Islet precursor cell (in vitro differentiated cells): Measurements from ENCODE around the gene MACROD2.
"Not testable (repeated sequence)": the region's sequence is repeated elsewhere in the genome, so short reads cannot be mapped to it uniquely, and the experiment has no call there.

Experiments used
- DNase-seq: peaks from one replicate; pipeline ENCODE4 v3.0.0-alpha.2; 2018

The MACROD2 gene

GRCh38 chr20:15515691-15516090 is 1520.4 kb downstream of the MACROD2 start:
- no peak for DNase-seq

DNA sequence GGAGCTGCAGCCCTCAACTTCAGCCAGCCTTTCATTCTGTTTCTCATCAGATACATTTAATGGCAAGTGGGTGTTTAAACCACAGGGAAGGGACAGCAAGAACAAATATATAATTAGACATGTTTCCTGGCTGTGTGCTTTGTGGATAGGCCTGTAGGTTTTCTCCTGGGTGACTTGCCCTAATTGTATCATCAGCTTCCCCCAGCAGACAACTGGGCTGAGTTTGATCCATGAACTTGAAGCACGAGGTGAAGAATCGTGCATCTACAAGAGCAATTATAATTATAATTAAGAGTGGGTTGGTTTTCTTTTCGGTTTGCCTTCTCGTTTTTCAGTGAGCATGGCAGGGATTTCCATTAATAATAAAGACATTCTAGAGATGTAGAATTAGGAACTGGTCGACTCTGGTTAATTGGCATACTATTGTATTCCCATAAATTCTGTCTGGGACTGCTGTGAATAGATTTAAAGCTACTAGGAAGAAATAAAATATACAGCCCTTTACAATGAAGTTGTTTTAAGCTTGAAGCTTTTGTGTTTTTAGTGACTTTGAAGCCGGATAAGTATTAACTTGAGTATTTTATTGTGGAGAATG is 1525.7 kb downstream of the MACROD2 start:
- no peak for DNase-seq

DNA sequence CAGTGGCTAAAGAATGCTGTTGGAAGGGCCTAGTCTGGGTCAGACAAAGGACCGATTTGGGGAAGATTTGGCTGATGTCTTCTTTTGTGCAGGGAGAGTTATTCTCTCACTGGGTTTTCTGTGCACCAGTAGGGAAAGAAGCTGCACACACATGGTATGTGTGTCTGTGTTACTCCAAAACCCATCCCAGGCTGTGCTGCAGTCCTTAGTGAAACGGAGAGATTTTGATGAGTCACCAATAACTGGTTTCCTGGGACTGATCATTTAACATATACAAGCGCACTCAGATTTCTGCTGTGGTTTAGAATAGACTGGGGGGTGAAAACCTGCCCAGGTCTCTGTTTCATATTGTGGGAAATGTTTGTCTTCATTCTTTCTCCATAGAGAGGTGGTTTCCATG is 1528.1 kb downstream of the MACROD2 start:
- DNase-seq: no peak

DNA sequence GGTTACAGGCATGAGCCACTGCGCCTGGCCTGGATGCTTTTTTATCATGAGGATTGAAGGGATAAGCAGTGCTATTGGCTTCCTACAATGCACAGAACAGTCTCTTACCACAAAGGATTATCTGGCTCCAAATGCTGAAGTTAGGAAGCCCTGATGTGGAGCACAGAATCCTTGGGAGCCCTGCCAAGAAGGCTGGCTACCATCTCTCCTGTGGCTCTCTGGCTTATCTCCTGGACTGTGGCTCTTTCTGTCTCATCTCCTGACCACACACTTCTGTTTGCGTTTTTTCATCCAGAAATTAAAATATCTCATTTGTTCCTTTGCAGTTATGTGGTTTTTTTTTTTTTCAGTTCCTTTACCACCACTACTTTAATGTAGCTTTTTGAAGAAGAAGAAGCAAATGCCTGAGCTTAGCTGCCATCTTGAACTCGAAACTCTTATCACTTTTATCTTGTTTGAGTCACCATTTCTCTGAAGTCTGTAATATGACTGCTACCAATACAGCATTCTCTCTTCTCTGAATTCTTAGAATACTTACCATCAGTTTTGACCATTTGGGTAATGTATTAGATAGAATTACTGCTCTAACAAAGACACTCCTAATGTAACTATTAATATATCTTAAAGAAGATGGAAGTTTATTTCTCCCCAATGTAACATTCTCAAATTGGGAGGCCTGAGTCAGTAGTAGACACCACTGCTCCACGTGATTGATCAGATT is 1533.2 kb downstream of the MACROD2 start:
- DNase-seq: no peak

- no peak for DNase-seq
Measured at GRCh38 chr20:15535863-15536262, 1540.5 kb downstream of the MACROD2 start.

- not testable (repeated sequence) for DNase-seq
Measured at GRCh38 chr20:15537200-15537599, 1541.9 kb downstream of the MACROD2 start.

DNA sequence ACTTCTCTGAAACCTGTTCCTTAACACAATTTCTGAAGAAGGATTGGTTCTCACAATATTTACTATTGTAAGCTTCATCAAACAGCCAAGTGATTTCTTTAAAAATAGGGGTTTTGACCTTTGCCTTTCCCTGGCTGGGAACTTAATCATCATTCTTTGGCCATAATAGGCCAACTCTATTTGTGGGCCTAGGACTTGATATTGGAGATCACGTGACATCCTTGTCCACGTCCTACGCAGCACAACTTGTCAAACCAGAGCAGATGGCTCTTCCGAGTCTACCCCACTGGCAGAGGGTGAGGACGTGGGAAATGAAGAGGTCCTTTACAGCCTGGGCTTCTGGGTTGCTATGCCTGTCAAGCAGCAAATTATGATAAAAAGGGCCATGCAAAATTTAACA is 1547.3 kb downstream of the MACROD2 start:
- no peak for DNase-seq

- no peak for DNase-seq
Measured at GRCh38 chr20:15544742-15545141, 1549.4 kb downstream of the MACROD2 start.

DNA sequence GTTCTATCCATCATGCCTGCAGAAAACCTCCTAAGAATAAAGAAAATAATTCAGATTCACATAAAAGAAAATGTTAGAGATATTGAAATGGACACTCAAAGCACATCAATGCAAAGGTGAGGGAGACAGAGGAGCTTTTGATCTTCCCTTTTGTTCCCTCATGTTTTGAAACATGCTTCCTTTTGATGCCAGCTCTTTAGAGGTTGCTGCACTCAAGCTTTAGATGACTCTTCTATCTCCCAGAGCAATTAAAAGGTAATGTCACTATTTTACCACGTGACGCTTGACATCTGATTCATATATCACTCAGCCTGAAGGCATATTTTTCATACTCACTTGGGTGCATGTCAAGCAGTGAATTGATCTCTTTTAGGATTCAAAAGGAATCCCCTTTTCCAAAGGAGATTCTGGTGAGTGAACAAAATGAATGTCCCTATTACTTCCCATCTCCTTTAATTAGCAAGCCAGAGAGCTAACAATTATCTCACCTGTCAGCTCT is 1551.3 kb downstream of the MACROD2 start:
- DNase-seq: no peak

DNA sequence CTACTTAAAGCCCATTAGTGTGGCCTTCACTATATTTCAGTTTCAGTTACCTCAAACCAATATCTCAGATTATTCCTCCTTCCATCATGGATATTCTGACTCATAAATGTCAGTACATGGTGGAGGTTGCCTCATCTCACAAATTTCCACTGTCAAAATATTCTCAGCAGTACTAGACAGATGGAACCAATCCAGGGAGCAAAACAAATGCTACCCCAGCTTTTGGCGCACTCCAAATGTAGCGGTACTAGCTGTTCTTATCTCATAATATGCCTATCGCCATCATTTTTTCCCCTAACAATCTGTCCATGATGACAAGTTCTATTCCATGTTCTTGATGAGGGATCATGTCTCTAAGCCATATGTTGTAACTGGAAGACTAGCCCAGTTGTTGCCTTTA is 1551.8 kb downstream of the MACROD2 start:
- no peak for DNase-seq

GRCh38 chr20:15550116-15550870 is 1555.0 kb downstream of the MACROD2 start:
- no peak for DNase-seq

DNA sequence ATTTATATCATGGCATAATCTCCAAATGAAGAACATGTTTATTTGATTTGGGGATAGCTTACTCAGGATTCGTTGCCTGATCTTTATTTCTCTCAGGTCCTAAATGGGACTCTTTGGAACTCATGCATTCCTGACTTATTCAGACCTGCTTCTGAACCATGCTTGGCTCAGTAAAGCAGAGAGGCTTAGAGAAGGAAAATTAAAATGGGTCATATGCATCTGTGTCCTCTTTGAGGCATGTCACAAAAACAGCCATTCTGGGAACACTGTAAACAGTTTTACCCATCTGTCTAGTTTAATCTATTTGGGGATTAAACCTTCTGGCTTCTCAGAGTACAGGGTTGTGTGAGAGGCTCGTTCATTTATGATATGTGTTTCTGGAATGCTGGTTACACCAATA is 1560.6 kb downstream of the MACROD2 start:
- no peak for DNase-seq

- DNase-seq: no peak
Measured at GRCh38 chr20:15556869-15557268, 1561.6 kb downstream of the MACROD2 start.

- no peak for DNase-seq
Measured at GRCh38 chr20:15561070-15561569, 1565.8 kb downstream of the MACROD2 start.

- DNase-seq: no peak
Measured at GRCh38 chr20:15561707-15562404, 1566.5 kb downstream of the MACROD2 start.

DNA sequence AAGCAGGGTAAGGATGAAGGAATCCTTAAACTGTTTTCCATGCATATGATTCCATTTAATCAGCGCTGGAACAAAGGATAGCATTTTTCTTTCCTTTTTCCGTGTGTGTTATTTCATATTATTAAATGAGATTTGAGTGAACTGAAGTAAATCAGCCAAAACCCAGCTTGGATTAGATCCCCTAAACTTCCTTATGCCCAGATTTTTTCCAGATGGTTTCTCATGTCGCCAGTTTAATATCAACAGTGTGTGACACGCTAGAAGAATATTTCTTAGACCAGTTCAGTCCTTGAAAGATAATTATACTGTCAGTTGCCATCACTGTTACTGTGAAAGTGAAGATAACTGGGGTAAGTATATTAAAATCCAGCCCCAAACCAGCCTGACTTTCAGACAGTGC is 1568.5 kb downstream of the MACROD2 start:
- DNase-seq: no peak

DNA sequence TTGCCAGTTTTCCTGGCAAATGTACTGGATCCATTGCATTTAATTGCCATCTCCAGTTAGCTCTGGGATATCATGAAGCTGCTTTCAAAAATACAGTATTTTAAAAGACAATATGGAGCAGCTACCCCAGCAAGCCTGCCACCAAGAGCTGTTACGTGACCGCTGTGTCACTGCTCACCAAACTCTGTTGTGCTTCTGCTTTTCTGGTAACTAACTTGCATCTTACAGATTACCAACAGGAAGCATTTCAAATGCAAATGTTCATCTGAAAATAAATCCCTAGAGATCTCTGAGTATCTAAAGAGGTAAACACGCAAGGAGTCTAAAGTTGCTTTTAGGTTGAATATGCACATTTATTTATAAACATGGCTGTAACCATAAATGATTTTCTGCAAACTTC is 1569.7 kb downstream of the MACROD2 start:
- DNase-seq: no peak

DNA sequence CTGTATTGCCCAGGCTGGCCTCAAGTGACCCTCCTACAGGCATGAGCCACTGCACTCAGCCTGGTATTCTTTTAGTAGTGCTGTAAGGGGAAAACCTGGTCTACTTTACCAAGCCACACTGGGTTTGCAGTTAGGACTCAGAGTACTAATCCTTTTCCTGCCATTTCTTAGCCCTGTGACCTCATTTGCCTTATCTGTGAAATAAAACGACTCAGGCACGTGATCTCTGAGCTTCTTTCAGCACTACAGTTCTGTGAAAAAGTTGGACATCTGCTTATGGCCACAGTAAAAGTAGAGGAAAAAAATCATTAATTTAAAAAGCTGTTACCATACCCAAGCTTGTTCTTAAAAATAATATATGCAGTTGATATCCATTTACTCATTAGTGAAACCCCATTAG is 1570.5 kb downstream of the MACROD2 start:
- no peak for DNase-seq

DNA sequence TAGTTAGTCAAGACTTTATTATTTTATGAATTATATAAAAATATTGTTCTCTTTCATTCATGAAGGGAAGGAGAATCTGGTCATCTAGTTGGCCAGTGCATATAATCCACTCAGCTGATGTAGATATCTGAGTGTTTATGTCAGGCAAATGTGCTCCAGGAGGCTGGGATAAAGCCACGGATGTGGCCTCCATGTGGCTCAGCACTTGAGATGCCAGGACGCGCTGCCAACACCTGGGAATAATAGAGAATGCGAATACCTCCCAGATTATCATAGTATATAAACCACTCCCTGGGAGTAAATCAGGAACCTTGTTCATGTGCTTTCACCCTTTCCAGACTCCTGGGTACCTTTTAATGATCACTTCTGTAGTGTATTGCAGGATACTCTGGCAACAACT is 1571.9 kb downstream of the MACROD2 start:
- DNase-seq: no peak

- no peak for DNase-seq
Measured at GRCh38 chr20:15570156-15570555, 1574.8 kb downstream of the MACROD2 start.

- DNase-seq: no peak
Measured at GRCh38 chr20:15571056-15571455, 1575.7 kb downstream of the MACROD2 start.

GRCh38 chr20:15575255-15575654 is 1579.9 kb downstream of the MACROD2 start:
- no peak for DNase-seq

GRCh38 chr20:15576411-15576810 is 1581.1 kb downstream of the MACROD2 start:
- DNase-seq: no peak
